ENCODE results near the gene NCAPD2. TPM values are rescaled to one million over a fixed set of nuclear protein-coding genes. Genes with fewer than 3 reads are reported as not detected.
A peak's percentile ranks its signal among the peaks of the same experiment; 100 is the strongest.

NCAPD2 gene
- total RNA-seq, 1 donor from 2014 or later: 11.7 TPM

- H3K9me3 ChIP-seq: no peaks in the 10 kb centered on the region
- no peaks in the 10 kb centered on the region for H3K27me3 ChIP-seq
- TF ChIP-seq, protein P1, sequence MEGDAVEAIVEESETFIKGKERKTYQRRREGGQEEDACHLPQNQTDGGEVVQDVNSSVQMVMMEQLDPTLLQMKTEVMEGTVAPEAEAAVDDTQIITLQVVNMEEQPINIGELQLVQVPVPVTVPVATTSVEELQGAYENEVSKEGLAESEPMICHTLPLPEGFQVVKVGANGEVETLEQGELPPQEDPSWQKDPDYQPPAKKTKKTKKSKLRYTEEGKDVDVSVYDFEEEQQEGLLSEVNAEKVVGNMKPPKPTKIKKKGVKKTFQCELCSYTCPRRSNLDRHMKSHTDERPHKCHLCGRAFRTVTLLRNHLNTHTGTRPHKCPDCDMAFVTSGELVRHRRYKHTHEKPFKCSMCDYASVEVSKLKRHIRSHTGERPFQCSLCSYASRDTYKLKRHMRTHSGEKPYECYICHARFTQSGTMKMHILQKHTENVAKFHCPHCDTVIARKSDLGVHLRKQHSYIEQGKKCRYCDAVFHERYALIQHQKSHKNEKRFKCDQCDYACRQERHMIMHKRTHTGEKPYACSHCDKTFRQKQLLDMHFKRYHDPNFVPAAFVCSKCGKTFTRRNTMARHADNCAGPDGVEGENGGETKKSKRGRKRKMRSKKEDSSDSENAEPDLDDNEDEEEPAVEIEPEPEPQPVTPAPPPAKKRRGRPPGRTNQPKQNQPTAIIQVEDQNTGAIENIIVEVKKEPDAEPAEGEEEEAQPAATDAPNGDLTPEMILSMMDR (IDR thresholded peaks at IDR 0.05): no peak
- no peak for DNase-seq (ENCODE audit: low spot score in 2 of 2)
- intact Hi-C loops (cut with DNase I): no loop called here
- H3K4me3 ChIP-seq: no peak overlapping the region
- no peak overlapping the region for H3K27ac ChIP-seq
- peaks cover 26 to 27% of the 10 kb centered on the region in 2 donors for H3K36me3 ChIP-seq
- peaks cover 0 to 3% of the 10 kb centered on the region in 2 donors for H3K4me1 ChIP-seq
These were observed 6.6 kb downstream of the NCAPD2 start for GRCh38 chr12:6500466-6500865.

DNA sequence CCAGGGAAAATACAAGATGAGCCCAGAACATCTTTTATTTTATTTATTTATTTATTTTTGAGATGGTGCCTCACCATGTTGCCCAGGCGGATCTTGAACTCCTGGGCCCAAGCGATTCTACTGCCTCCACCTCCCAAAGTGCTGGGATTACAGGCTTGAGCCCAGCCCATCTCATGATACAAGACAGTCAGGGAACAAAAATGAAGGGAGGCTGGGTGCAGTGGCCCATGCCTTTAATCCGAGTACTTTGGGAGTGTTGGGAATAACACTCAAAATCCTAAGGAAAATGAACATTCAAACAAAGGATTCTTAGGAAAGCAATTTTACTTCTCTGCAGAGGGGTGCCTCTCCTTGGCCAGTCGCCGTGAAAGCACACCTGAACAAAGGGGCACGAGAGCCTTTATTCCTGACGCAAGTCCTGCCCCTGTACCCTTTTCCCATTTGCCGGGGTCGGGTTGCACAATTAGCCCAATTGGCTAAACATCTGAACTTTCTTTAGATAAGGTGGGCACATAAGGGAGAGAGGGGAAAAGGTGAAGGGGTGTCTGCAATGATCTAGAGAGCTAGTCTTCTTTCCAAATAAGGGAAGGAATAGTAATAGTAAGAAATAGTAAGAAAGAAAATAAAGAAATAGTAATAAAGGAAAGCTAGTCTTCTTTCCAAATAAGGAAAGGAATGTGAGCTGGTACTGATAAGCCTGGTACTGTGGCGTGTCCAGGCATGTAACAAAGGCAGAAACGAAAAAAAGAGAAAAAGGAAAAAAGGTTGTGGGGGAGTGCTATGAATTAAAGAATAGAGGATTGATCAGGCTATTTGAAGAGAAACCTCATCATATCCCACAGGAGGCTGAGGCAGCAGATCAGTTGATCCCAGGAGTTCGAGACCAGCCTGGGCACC is 13.4 kb downstream of the NCAPD2 start:
- no peak overlapping the region for H3K4me3 ChIP-seq
- peak overlapping the region; percentile 86 to 94 for H3K27ac ChIP-seq

GRCh38 chr12:6508087-6508486 is 14.2 kb downstream of the NCAPD2 start:
- Histone ChIP-seq H3K9me3 (no peaks in the 10 kb centered on the region), H3K36me3 (peaks cover 25% of the 10 kb centered on the region in 2 donors), H3K27ac (peak overlapping the region; percentile 86 to 94), H3K4me3 (no peak overlapping the region), H3K27me3 (no peaks in the 10 kb centered on the region), H3K4me1 (peaks cover 6 to 8% of the 10 kb centered on the region in 2 donors)
- intact Hi-C loops (cut with DNase I): no loop called here
- DNase-seq (ENCODE audit: low spot score in 2 of 2): no peak
- TF ChIP-seq, protein P1 (IDR thresholded peaks at IDR 0.05): no peak

More for the DNA sequence above, 13.4 kb downstream of the NCAPD2 start:
- H3K36me3 ChIP-seq: peaks cover 18 to 23% of the 10 kb centered on the region in 2 donors
- H3K4me1 ChIP-seq: peaks cover 6 to 8% of the 10 kb centered on the region in 2 donors
- no peaks in the 10 kb centered on the region for H3K9me3 ChIP-seq
- intact Hi-C loops (cut with DNase I): no loop called here
- no peaks in the 10 kb centered on the region for H3K27me3 ChIP-seq
- DNase-seq (ENCODE audit: low spot score in 2 of 2): no peak
- TF ChIP-seq, protein P1 (IDR thresholded peaks at IDR 0.05): no peak

DNA sequence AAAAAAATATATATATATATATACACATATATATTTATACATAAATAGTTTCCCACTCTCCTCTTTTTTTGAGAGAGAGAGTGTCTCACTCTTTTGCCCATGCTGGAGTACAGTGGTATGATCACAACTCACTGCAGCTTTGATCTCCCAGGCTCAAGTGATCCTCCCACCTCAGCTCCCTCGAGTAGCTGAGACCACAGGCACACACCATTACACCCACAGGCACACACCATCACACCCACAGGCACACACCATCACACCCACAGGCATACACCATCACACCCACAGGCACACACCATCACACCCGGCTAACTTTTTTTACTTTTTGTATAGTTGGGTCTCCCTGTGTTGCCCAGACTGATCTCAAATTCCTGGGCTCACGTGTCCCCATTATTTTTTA is 26.3 kb downstream of the NCAPD2 start:
- no peaks in the 10 kb centered on the region for H3K4me1 ChIP-seq
- H3K4me3 ChIP-seq: no peak overlapping the region
- no peak for DNase-seq (ENCODE audit: low spot score in 2 of 2)
- intact Hi-C loops (cut with DNase I): no loop called here
- no peaks in the 10 kb centered on the region for H3K9me3 ChIP-seq
- peaks cover 70 to 89% of the 10 kb centered on the region in 2 donors for H3K36me3 ChIP-seq
- TF ChIP-seq, protein P1 (IDR thresholded peaks at IDR 0.05): no peak
- no peak overlapping the region for H3K27ac ChIP-seq
- H3K27me3 ChIP-seq: no peaks in the 10 kb centered on the region

DNA sequence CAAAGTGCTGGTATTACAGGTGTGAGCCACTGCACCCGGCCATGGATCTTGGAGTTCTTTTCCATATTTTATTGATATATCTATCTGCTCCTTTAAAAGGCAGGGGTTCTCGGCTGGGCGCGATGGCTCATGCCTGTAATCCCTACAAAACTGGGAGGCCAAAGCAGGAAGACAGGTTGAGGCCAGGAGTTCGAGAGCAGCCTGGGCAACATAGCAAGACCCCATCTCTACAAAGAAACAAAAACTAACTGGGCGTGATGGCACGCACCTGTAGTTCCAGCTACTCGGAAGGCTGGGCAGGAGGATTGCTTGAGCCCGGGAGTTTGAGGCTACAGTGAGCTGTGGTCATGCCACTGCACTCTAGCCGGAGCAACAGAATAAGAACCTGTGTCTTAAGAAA is 28.3 kb downstream of the NCAPD2 start:
- no peaks in the 10 kb centered on the region for H3K9me3 ChIP-seq
- DNase-seq (ENCODE audit: low spot score in 2 of 2): no peak
- H3K27ac ChIP-seq: no peak overlapping the region
- peaks cover 77 to 89% of the 10 kb centered on the region in 2 donors for H3K36me3 ChIP-seq
- no peaks in the 10 kb centered on the region for H3K4me1 ChIP-seq
- no peak overlapping the region for H3K4me3 ChIP-seq
- intact Hi-C loops (cut with DNase I): no loop called here
- H3K27me3 ChIP-seq: no peaks in the 10 kb centered on the region
- TF ChIP-seq, protein P1 (IDR thresholded peaks at IDR 0.05): no peak

Data from ascending aorta (tissue), 2 donors.